ENCODE measurements around the gene GLO1. TPM values are rescaled to one million over a fixed set of nuclear protein-coding genes. Genes with fewer than 3 reads are reported as not detected.

Gene GLO1
- total RNA-seq, 4 donors from 2014 or later, result 70.7 to 124 (median 89.6) TPM

GRCh38 chr6:38715016-38715689, 12.2 kb upstream of the GLO1 start, which contains the start of gene DNAH8:
DNAH8 (plus strand) TSS chr6:38715311; CDS start chr6:38722810, 7,499 bp downstream.
- DNase-seq (ENCODE audit: low spot score in 2 of 2), result no peak
- intact Hi-C loops (cut with DNase I; ENCODE audit: low total_unique reads), result no loop called here
- no peak within 1 kb of the TSS for H3K4me3 ChIP-seq (ENCODE audit: low read depth, poor library complexity, severe bottlenecking)
- WGBS, 2 donors, result 8 to 9% methylated on average over 23 to 38 of the region's 44 CpGs
- TF ChIP-seq CTCF (IDR thresholded peaks at IDR 0.05) (no peak), POLR2A (IDR thresholded peaks at IDR 0.05) (no peak)

- no peak for DNase-seq (ENCODE audit: low spot score in 2 of 2)
- intact Hi-C loops (cut with DNase I; ENCODE audit: low total_unique reads), result no loop called here
- WGBS, 2 donors, result 25 to 29% methylated on average over 4 of the region's 4 CpGs
- no peak overlapping the region for H3K4me3 ChIP-seq (ENCODE audit: low read depth, poor library complexity, severe bottlenecking)
- TF ChIP-seq CTCF (IDR thresholded peaks at IDR 0.05) (no peak), POLR2A (IDR thresholded peaks at IDR 0.05) (no peak)
Observed at GRCh38 chr6:38714239-38715015, 11.5 kb upstream of the GLO1 start.

- no peak overlapping the region for H3K4me3 ChIP-seq (ENCODE audit: low read depth, poor library complexity, severe bottlenecking)
- WGBS, 2 donors, result 70 to 75% methylated on average over 6 of the region's 6 CpGs
- intact Hi-C loops (cut with DNase I; ENCODE audit: low total_unique reads), result no loop called here
- no peak for DNase-seq (ENCODE audit: low spot score in 2 of 2)
- TF ChIP-seq POLR2A (IDR thresholded peaks at IDR 0.05) (no peak), CTCF (IDR thresholded peaks at IDR 0.05) (no peak)
Observed at GRCh38 chr6:38713812-38714211, 10.9 kb upstream of the GLO1 start.

GRCh38 chr6:38708496-38708895, 5.6 kb upstream of the GLO1 start:
- 60 to 63% methylated on average over 2 of the region's 2 CpGs for WGBS, 2 donors
- TF ChIP-seq CTCF (IDR thresholded peaks at IDR 0.05) (no peak), POLR2A (IDR thresholded peaks at IDR 0.05) (no peak)
- DNase-seq (ENCODE audit: low spot score in 2 of 2), result no peak
- no peak overlapping the region for H3K4me3 ChIP-seq (ENCODE audit: low read depth, poor library complexity, severe bottlenecking)
- intact Hi-C loops (cut with DNase I; ENCODE audit: low total_unique reads), result no loop called here

GRCh38 chr6:38705924-38706323, 3.0 kb upstream of the GLO1 start:
- no peak for DNase-seq (ENCODE audit: low spot score in 2 of 2)
- intact Hi-C loops (cut with DNase I; ENCODE audit: low total_unique reads), result no loop called here
- 67 to 75% methylated on average over 2 of the region's 2 CpGs for WGBS, 2 donors
- no peak for TF ChIP-seq POLR2A (IDR thresholded peaks at IDR 0.05)
- no peak for TF ChIP-seq CTCF (IDR thresholded peaks at IDR 0.05)
- no peak overlapping the region for H3K4me3 ChIP-seq (ENCODE audit: low read depth, poor library complexity, severe bottlenecking)

Data from lower leg skin (tissue), 4 donors.